Activated T-cell treated with anti-CD3 and anti-CD28 coated beads for 24 hours (primary cell): ENCODE results near the gene ITIH5.
"Not testable (repeated sequence)": the region's sequence is repeated elsewhere in the genome, so short reads cannot be mapped to it uniquely, and the experiment has no call there.

Experiments used
- DNase-seq: peaks from one replicate; pipeline ENCODE4 v3.0.0-alpha.2; 2020; ENCODE audit warnings: low read depth

Gene ITIH5

GRCh38 chr10:7687228-7687907 is 20.6 kb upstream of the ITIH5 start:
- DNase-seq: peak; percentile 71

DNA sequence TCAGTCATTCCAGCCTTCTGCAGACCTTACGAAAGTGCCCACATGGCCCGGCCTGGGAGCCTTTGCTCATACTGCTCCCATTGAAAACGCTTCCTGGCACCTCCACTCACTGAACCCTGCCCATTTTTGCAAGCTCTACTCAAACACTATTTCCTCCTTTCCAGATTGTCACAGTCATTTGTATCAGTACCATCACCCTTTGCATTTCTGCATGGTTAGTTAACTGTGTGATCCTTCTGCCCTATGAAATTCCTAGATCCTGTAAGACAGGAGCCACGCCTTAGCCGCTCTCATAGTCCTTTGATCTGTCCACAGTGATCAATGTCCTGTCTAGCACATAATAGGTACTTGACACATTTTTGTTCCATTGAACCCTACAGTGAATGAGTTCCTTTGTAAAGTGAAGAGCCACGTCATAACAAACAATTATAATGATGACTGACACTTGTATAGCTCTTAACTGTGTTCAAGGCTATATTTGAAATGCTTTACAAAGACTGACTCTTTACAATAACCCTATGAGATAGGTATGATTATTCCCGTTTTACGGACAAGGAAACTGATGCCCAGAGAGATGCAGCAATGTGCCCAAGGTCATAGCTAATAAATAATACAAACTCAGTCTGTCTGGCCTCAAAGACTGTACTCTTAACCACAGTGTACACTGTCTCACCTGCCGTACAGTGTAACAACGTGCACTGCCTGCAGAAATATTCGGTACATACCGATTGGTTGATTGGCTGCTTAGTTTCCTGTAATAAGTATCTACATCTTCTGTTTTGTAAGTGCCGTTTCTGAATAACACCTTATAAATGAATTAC is 19.8 kb upstream of the ITIH5 start:
- DNase-seq: no peak

GRCh38 chr10:7680078-7680477 is 13.3 kb upstream of the ITIH5 start:
- not testable (repeated sequence) for DNase-seq

GRCh38 chr10:7679256-7679655 is 12.5 kb upstream of the ITIH5 start:
- no peak for DNase-seq

- DNase-seq: no peak
These were observed 5.8 kb upstream of the ITIH5 start for GRCh38 chr10:7672341-7673134.

DNA sequence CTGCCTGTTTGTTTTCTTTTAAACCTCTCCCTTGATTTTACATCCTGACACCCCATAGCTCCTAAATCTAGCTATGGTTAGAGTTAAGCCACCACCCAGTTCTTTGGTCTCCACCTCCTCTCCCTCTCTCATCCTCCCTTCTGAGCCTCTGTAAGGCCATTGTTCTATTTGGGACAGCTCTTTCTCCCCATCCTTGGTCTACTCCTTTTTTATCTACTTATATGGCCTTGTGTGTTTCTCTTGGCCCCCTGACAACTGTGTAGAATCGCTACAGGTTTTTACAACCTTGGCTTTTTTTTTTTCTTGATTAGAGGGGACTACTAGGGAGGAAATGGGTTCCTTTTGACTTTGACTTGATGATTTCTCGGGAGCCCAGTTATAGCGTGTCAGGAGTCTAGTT is 3.4 kb upstream of the ITIH5 start:
- no peak for DNase-seq

DNA sequence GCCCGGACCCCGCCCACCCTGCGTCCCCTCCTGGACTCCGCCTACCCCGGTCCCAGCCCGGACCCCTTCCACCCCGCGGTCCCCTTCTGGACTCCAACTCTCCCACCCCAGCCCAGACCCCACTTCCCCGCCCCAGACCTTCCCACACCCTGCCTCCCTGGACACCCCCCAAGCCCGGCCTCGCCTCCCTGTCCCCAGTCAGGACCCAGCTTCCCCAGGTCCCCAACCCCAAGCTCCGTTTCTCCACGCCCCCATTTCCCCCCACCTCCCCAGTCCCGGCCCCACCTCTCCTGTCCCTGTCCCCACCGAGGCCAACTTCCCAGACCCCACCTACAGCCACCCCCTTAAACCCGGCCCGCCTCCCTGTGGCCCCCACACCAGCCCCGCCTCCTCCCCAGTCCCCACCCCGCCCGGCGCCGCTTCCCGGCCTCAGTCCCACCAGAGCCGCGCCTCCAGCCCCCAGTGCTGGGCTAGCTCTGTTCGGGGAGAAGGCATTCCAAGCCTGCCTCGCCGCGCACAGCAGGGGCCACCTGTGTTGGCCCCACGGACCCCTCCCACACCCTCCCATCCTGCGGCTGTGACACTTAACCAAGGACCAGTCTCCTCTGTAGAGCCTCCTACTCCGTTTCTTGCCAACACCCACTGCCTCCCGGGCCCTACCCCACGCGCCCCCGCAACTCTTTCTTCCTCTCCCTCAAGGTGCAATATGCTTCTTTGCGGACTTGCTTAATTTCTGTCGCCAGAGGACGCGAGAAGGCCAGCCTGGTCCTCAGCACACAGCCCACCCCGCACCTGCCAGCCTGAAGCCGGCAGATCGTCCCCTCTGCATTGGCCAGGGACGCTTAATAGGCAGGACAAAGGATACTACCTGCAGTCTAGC is 736 bp upstream of the ITIH5 start:
- no peak for DNase-seq

DNA sequence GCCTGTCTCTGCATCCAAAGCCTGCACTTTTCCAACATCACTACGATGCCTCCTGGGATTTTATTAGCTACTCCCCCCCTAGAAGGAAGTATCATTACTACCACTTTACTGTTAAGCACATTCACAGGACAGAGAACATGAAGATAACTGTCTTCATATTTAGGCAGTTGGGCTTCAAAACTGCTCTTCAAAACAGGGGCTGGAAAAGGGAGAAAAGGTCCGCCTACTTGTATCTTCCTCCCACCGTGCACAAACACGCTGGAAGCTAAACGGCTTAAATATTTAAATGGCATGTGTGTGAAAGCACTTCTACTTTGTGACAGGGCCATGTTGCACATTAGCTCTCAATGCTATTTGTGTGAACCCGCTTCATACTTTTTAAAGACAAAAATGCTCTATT is 999 bp downstream of the ITIH5 start:
- no peak for DNase-seq

DNA sequence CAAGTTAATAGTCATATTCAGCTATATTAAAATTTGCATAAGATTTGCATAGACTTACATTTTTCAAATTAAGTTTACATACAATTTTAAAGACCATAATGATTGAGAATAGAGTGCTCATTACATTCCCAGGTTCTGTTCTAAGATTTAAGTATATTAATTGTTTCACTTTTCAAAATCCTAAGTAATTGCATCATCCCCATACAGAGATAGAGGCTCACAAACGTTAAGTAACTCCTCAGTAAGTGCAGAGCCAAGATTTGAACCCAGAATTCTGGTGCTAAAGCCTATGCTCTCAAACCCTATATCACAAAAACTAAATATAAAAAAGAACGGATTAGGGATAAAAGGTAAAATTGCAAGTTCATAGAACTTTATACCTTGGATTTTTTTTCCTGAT is 2.1 kb downstream of the ITIH5 start:
- DNase-seq: no peak

- no peak for DNase-seq
These were observed 4.2 kb downstream of the ITIH5 start for GRCh38 chr10:7662522-7662921.

DNA sequence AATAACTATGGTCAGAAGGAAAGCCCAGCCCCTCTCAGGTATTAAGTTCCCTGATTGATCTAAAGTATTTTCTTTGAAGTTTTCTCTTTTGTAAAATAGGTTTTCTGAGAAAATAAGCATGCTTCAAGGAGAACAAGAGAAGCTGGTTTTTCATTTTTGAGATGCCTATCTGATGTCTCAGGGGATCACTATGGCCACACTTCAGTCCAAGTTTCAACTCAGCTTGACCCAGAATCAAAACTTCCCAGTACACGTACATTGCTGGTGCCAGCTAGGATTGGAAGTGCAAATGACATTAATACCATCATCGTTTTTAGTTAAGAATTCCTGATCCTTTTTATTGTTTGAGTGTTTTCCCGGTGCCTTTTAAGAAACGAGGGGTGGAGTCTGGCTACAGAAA is 7.2 kb downstream of the ITIH5 start:
- no peak for DNase-seq

DNA sequence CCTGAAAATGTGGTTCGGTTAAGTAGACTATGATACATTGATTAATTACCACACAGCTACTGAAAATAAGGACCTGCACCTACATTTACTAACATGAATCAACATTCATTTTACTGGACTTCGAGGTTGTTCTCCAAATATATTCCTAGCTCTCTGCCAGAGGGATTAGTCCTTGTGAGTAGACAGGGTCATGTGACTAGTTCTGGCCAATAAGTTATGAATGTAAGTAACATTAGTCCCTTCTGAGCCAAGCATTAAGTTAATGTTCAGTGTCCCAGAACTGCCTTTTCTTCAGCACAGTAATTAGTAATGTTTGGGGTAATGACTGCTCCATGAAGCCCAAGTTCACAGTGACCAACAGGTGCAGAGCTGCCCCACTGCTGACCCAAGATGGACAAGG is 9.2 kb downstream of the ITIH5 start:
- no peak for DNase-seq

DNA sequence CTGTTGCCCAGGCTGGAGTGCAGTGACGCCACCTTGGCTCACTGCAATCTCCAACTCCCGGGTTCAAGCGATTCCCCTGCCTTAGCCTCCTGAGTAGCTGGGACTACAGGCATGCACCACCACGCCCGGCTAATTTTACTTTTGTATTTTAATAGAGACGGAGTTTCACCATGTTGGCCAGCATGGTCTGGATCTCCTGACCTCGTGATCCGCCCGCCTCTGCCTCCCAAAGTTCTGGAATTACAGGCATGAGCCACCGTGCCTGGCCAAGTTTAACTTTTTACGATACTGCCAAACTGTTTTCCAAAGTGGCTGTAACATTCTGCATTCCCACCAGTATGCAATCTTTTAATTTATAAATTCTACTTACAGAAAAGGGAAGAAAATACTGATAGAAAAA is 9.7 kb downstream of the ITIH5 start:
- DNase-seq: not testable (repeated sequence)

DNA sequence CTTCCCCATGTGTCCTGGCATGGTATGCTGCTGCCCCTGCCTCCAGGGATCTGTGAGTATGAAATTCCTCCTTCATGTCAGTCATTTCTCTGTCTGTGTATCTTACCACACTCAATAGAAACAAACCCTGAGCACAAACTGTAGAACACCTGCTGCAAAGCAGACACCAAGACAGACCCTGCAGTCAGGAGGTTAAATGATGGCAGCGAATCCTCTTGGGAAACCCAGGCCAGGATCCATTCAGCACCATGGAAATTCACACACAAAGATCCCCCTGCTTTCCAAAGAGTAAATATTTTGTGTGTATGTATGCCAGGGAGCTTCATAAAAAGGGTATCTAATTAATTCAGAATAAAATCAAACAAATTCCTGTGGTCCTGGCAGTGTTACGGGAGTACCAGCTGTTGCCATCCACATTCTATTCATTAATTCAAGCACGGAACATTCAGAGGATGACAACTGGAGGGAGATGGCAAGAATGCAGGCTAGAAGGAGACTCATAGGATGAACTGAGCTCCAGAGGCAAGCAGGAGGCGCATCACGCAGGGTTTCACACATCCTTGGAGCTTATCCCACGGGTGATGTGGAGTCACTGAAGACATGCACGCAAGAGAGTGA is 14.8 kb downstream of the ITIH5 start:
- DNase-seq: no peak

GRCh38 chr10:7649673-7650300 is 17.0 kb downstream of the ITIH5 start:
- DNase-seq: no peak

- no peak for DNase-seq
These were observed 19.6 kb downstream of the ITIH5 start for GRCh38 chr10:7647062-7647664.

DNA sequence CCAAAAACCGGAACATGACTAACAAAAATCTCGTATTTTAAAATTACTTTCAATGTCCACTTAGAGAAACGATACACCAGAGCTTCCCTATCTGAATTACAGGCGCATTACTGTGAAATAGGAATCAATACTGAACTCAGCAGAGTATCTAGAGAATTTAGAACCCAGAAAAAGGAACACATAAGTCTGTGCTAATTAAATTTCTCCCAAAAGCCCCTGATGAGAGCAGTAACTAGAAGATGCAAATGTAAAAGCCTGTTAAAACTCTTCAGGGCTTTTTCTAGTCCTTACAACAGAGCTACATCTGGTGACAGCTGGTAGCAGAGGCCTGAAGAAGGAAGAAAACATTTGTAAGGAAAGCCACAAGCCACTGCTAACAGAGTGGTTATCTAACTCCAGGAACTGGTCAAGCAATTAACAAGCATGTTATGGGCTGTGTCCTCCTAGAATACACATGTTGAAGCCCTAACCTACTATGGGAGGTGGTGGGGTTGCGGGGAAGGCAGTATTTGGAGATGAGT is 24.2 kb downstream of the ITIH5 start:
- DNase-seq: no peak

- DNase-seq: no peak
These were observed 31.2 kb downstream of the ITIH5 start for GRCh38 chr10:7635408-7636125.

DNA sequence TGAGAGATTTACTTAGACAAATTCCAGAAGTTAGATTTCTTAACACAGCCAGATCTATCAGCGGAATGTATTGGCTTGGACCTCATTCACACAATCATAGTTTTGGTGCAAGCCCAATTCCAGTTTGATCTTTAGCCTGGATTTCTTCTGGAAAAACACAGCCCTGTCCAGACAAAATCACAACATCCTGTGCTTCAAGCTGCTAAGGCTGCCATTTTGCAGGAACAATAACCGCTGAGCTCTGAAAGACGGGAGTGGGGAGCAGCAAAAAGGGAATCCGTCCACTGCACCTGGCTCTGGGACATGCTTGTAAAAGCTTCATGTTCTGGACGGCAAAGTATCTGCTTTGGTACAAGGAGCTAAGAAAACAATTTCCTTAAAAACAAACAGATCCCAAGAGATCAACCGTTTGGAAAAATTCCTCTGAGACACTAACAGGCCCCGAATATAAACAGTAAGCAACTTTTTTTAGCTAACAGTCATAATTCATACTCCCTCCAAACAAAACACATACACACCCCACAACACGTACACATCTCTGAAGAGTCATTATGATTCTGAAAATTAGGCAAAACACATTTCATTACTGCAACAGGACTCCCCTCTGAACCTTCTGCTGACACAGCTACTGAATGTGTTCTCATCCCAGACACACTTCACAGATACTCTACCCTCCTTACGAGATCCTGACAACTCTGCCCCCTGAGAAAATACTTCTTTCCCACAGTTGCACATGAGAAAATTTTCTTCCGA is 32.4 kb downstream of the ITIH5 start:
- DNase-seq: no peak
